Effector CD4-positive, alpha-beta T cell (primary cell): Measurements from ENCODE around the gene MYLK4.
A peak's percentile ranks its signal among the peaks of the same experiment; 100 is the strongest.

ENCODE experiments used
- DNase-seq: peaks from one replicate; pipeline ENCODE4 v3.0.0-alpha.2; 2020

Gene MYLK4

GRCh38 chr6:2754911-2755310 is 4.2 kb upstream of the MYLK4 start:
- DNase-seq, result no peak

- DNase-seq, result no peak
Observed at GRCh38 chr6:2754393-2754792, 3.7 kb upstream of the MYLK4 start.

GRCh38 chr6:2753743-2754142 is 3.0 kb upstream of the MYLK4 start:
- no peak for DNase-seq

GRCh38 chr6:2753110-2753489 is 2.4 kb upstream of the MYLK4 start:
- no peak for DNase-seq

GRCh38 chr6:2752477-2753109 is 1.9 kb upstream of the MYLK4 start:
- DNase-seq, result no peak

GRCh38 chr6:2751871-2752270 is 1.1 kb upstream of the MYLK4 start:
- no peak for DNase-seq

- peak; percentile 53 for DNase-seq
Observed at GRCh38 chr6:2749969-2750600, 637 bp downstream of the MYLK4 start.

GRCh38 chr6:2748183-2748582 is 2.5 kb downstream of the MYLK4 start:
- DNase-seq, result no peak

- DNase-seq, result no peak
Observed at GRCh38 chr6:2746557-2747061, 4.1 kb downstream of the MYLK4 start.

GRCh38 chr6:2745246-2745645 is 5.5 kb downstream of the MYLK4 start:
- DNase-seq, result no peak

- DNase-seq, result no peak
Observed at GRCh38 chr6:2744778-2745177, 5.9 kb downstream of the MYLK4 start.

- DNase-seq, result no peak
Observed at GRCh38 chr6:2744209-2744771, 6.4 kb downstream of the MYLK4 start.

- no peak for DNase-seq
Observed at GRCh38 chr6:2743280-2744208, 7.2 kb downstream of the MYLK4 start.

- no peak for DNase-seq
Observed at GRCh38 chr6:2741756-2742155, 9.0 kb downstream of the MYLK4 start.

- DNase-seq, result no peak
Observed at GRCh38 chr6:2740581-2740980, 10.1 kb downstream of the MYLK4 start.

- DNase-seq, result no peak
Observed at GRCh38 chr6:2739335-2739734, 11.4 kb downstream of the MYLK4 start.

- peak; percentile 41 for DNase-seq
Observed at GRCh38 chr6:2738373-2738979, 12.2 kb downstream of the MYLK4 start.

GRCh38 chr6:2737885-2738284 is 12.8 kb downstream of the MYLK4 start:
- DNase-seq, result no peak

GRCh38 chr6:2734488-2735166 is 16.1 kb downstream of the MYLK4 start:
- no peak for DNase-seq

- no peak for DNase-seq
Observed at GRCh38 chr6:2733736-2734480, 16.8 kb downstream of the MYLK4 start.

- DNase-seq, result no peak
Observed at GRCh38 chr6:2733324-2733723, 17.4 kb downstream of the MYLK4 start.
